GDM1 (cell line): ENCODE results near the gene CADM2.

Experiments used
- DNase-seq: peaks from one replicate; lab custom pipeline; 2025; lab: John Stamatoyannopoulos, UW

Gene CADM2

DNA sequence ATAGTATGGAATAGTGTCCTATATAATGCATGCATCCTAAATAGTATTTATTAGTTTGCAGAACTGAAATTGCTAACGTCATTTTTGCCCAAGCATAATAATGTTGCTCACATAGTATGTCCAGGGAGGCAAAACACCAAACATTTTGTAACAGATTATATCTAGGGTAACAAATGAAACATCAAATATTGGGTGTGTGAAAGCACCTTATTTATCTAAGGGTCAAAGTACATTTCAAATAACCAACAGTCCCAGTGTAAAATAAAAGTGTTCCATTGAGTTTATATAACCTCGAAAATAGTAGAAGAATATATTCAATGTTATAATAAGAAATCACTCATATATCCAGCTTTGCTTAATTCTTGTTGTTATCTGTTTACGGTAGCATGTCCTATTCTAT is 363.1 kb downstream of the CADM2 start:
- no peak for DNase-seq

DNA sequence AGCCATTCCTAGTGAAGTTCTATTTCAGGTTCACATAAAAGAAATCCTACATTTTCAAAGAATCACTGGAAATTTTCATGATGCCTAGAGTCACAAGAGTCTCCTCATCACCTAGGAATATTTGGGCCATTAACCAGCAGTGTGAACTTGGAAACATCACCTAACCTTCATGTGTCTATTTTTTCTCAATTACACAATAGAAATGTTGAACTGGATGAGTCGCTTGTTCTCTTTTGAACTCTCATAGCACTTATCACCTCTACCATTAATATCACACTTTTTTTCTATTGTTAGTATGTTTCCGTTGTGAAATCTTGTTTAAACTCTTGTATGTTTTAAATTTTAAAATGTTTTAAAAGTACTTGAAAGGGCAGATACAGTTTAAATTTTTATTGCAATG is 371.3 kb downstream of the CADM2 start:
- no peak for DNase-seq

- DNase-seq = no peak
Observed at GRCh38 chr3:85337895-85338294, 379.1 kb downstream of the CADM2 start.

DNA sequence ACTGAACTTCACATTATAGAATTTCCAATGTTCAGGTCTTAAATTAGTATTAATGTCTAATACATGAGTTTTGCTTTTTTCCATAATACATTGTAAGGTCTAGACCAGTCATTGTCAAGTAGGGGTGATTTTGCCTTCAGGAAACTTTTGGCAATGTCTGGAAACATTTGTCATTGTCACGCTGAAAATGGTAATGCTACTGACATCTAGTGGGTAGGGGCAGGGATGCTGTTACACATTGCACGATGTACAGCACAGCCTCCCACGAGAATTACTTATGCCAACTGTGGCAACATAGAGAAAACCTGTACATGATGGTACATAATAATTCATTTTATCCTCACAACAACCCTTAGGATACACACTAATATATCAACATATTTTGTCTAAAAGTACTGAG is 384.1 kb downstream of the CADM2 start:
- peak; percentile 1 for DNase-seq

DNA sequence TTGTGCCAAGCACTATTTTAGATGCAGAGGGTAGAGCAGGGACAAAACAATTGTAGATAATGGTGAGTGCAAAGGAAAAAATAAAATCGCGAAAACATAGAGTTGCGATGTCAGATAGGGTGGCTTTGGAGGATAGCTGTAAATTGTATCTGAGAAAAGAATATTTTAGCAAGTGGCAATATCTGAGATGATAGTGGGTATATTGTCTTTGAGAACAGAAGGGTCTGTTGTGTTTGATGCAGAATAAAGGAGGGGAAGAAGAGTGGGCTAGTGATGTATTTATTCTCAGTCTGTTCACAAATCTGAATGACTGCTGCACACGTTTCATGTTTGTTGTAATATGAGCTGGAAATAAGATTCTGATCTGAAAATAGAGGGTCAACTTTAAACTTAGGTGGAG is 396.8 kb downstream of the CADM2 start:
- no peak for DNase-seq

- DNase-seq = peak; percentile 21
Observed at GRCh38 chr3:85360742-85361387, 402.1 kb downstream of the CADM2 start.

DNA sequence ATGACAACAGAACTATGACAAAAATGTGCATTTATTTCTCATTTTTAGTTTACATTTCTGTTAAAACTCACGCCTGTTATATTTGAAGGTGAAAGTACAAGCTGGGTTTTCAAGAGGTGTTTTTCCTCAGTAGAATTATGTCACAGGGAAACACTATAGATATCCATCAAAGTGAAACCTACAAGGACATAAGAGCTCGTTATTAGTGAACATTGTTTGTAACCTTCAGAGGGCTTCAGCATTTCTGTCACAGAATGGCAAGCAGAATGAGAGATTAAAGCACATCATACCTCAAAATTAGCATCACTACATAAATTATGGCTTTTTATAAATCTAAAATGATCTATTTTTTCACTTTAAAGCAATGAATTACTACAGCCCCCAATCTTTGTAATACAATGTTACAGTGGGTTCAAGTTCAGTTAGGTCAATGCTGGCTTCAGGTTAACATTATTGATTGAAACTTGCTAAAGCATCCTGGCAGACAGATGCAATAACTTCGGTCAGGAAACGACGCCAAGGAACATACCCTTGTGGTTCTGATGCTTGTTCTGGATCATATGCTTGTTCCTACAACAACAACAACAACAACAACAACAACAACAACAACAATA is 405.6 kb downstream of the CADM2 start:
- no peak for DNase-seq

GRCh38 chr3:85370341-85370740 is 411.6 kb downstream of the CADM2 start:
- DNase-seq = no peak

DNA sequence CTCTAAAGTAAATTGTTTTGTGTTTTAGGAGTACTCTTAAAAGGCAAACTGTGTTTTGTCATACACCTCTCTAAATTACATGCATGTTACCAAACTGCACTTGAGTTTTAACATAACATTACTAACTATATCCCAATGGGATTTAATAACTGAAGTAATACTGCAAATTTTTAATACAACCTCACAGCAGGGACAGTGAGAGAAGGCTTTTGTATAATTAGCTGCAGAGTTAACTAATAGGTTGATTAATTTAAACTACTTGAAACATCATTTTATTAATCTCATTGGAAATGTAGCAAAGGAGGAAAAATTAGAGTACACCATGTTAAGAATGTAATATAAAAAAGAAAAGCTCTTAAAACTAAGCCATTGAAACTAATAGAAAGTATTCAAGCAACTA is 417.3 kb downstream of the CADM2 start:
- DNase-seq = no peak

- no peak for DNase-seq
Observed at GRCh38 chr3:85377115-85377514, 418.3 kb downstream of the CADM2 start.

GRCh38 chr3:85384372-85384771 is 425.6 kb downstream of the CADM2 start:
- no peak for DNase-seq

DNA sequence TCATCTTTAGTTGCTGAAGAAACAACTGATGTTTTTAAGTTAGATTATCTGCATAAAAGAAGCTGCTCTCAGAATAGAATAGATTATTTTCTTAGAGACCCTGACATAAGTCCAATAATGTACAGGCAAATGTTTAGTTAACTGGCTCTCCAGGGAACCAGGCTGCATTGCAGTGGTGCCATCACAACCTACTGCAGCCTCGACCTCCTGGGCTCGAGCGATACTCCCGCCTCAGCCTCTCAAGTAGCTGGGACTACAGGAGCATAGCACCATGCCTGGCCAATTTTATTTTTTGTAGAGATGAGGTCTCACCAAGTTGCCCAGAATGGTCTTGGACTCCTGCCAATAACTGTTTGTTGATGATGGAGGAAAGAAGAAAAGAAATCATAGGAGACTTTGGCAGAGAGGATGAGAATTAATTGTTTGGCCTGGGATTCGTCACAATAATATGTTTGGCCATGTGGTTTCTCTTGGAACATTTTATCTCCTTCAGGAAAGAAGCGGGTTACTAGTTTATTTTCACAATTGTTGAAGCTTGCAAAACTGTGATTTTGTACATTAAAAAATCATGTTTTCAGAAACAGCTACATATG is 429.2 kb downstream of the CADM2 start:
- DNase-seq = no peak

DNA sequence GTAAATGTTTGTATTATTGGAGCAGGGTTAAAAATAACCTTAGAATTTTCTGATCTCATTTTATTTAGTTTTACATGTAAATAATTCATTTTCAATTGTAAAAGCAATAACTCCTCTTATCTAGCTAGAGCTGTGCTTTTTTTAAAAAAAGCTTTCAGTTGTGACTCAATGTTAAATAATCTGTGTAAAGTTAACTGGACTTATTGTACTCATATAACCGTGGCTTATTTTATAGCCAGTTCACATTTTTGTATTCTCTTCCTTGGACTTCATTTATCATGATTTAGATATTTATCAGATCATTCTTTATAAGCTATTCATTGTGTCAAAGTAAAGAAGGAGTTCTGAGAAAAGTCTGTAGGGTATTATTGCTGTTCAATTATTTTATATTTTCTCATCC is 435.6 kb downstream of the CADM2 start:
- no peak for DNase-seq

DNA sequence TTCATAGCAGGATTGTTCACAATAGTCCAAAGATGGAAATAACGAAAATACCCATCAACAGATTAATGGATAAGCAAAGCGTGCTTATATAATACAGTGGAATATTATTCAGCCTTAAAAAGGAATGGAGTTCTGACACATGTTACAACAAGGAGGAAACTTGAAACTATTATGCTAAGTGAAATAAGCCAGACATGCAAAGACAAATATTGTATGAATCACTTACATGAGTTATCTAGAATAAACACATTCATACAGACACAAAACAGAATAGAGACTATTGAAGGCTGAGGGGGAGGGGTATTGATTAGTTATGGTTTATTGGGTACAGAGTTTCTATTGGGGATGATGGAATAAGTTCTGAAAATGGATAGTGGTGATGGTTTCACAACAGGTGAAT is 438.6 kb downstream of the CADM2 start:
- no peak for DNase-seq

GRCh38 chr3:85426121-85426520 is 467.3 kb downstream of the CADM2 start:
- DNase-seq = no peak

DNA sequence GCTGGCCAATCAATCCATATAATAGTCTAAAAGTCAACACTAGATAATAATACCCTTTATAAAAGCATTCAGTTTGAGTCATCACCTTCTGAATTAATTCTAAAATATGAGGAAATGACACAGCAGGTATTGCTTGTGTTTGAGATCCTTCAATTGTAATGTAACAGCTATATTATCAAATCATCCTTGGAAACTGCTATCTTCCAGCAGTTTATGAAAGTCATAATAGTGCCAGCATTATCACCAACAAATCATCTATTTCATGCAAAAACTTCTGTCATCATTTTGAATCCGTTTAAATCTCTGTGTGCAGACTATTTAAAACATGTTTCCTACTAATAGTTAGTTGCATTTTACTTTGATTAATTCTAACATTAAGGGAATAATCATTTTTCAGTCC is 468.7 kb downstream of the CADM2 start:
- no peak for DNase-seq

DNA sequence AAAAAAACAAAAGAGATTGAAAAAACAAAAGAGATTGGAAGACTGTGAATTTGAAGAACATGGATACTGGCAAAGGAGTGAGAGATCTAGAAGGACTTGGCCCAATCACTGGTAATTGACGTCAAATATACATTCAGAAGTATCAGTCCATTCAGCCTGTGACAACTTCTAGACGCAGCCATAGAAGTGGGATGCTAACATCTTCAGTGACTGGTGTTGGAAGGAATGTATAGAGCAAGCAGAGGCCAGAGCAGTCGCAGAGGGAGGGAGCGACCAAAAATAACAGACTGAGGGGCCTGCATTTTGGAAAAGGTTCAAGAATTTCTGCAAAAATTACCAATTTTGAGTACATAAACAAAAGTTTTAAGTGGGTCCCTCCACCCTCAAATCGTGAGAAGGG is 473.3 kb downstream of the CADM2 start:
- DNase-seq = no peak

GRCh38 chr3:85433319-85433718 is 474.5 kb downstream of the CADM2 start:
- no peak for DNase-seq

GRCh38 chr3:85455561-85456200 is 496.9 kb downstream of the CADM2 start:
- DNase-seq = no peak

- DNase-seq = no peak
Observed at GRCh38 chr3:85474241-85474640, 515.5 kb downstream of the CADM2 start.

- DNase-seq = no peak
Observed at GRCh38 chr3:85475346-85475745, 516.6 kb downstream of the CADM2 start.

GRCh38 chr3:85476891-85477495 is 518.2 kb downstream of the CADM2 start:
- no peak for DNase-seq
